ENCODE results near the gene JPT2. TPM values are rescaled to one million over a fixed set of nuclear protein-coding genes. Genes with fewer than 3 reads are reported as not detected.

The JPT2 gene
- total RNA-seq, 8 experiments from 2014 or later = 19.3 to 96.7 (median 34.8) TPM

Other genes starting within 250 kb of the JPT2 start
- 1 to 10 TPM in 1 of 8 experiments, under 1 TPM in 3, not detected in 4; 0.29 to 1.2 (median 0.46) TPM for gene PERCC1, start 247.2 kb upstream of the JPT2 start, total RNA-seq
- 1 to 10 TPM in 3 of 8 experiments, under 1 TPM in 5; 0.13 to 1.4 (median 0.64) TPM for gene CCDC154, start 233.7 kb upstream of the JPT2 start, total RNA-seq
- 10 to 100 TPM; 10.0 to 58.5 (median 27.4) TPM for gene CLCN7, start 203.3 kb upstream of the JPT2 start, total RNA-seq
- under 1 TPM in 4 of 8 experiments, not detected in 4; 0.11 to 0.46 (median 0.16) TPM for gene PTX4, start 189.3 kb upstream of the JPT2 start, total RNA-seq
- gene TELO2, start 184.9 kb upstream of the JPT2 start, total RNA-seq = 10 to 100 TPM in 7 of 8 experiments, 1 to 10 TPM in 1; 8.1 to 37.8 (median 15.2) TPM
- gene TMEM204, start 144.6 kb upstream of the JPT2 start, total RNA-seq = 1 to 10 TPM in 3 of 8 experiments, under 1 TPM in 4, not detected in 1; 0.05 to 3.0 (median 0.71) TPM
- 10 to 100 TPM; 11.1 to 35.3 (median 19.5) TPM for gene IFT140, start 66.2 kb upstream of the JPT2 start, total RNA-seq
- gene CRAMP1, start 65.9 kb upstream of the JPT2 start, total RNA-seq = 10 to 100 TPM in 5 of 8 experiments, 1 to 10 TPM in 3; 7.0 to 24.8 (median 11.0) TPM
- gene MAPK8IP3, start 27.9 kb downstream of the JPT2 start, total RNA-seq = 10 to 100 TPM; 22.1 to 99.5 (median 55.4) TPM
- 10 to 100 TPM; 41.7 to 59.9 (median 43.5) TPM for gene NME3, start 93.3 kb downstream of the JPT2 start, total RNA-seq
- 10 to 100 TPM in 2 of 8 experiments, 1 to 10 TPM in 6; 4.6 to 21.1 (median 6.4) TPM for gene EME2, start 94.5 kb downstream of the JPT2 start, total RNA-seq
- 100 to 1,000 TPM in 3 of 8 experiments, 10 to 100 TPM in 5; 68.4 to 150 (median 87.1) TPM for gene MRPS34, start 94.9 kb downstream of the JPT2 start, total RNA-seq
- 10 to 100 TPM; 15.0 to 73.8 (median 36.0) TPM for gene SPSB3, start 104.3 kb downstream of the JPT2 start, total RNA-seq
- 10 to 100 TPM; 53.7 to 89.6 (median 67.6) TPM for gene NUBP2, start 104.7 kb downstream of the JPT2 start, total RNA-seq
- gene IGFALS, start 115.4 kb downstream of the JPT2 start, total RNA-seq = 1 to 10 TPM in 2 of 8 experiments, under 1 TPM in 6; 0.25 to 1.1 (median 0.68) TPM
- gene HAGH, start 148.5 kb downstream of the JPT2 start, total RNA-seq = 10 to 100 TPM; 27.8 to 67.6 (median 38.9) TPM
- 10 to 100 TPM; 25.1 to 62.0 (median 30.8) TPM for gene FAHD1, start 148.9 kb downstream of the JPT2 start, total RNA-seq
- 1 to 10 TPM in 3 of 8 experiments, under 1 TPM in 4, not detected in 1; 0.05 to 2.8 (median 0.78) TPM for gene MEIOB, start 193.9 kb downstream of the JPT2 start, total RNA-seq
- gene HS3ST6, start 240.1 kb downstream of the JPT2 start, total RNA-seq = 1 to 10 TPM in 1 of 8 experiments, under 1 TPM in 1, not detected in 6; 0.25 to 1.1 TPM

Measured in motor neuron (in vitro differentiated cells).